ENCODE data around the gene PACRG. TPM values are rescaled to one million over a fixed set of nuclear protein-coding genes. Genes with fewer than 3 reads are reported as not detected.

The PACRG gene
- polyA plus RNA-seq, 4 donors, result 10.9 to 21.0 (median 15.7) TPM

- no peak for DNase-seq (ENCODE audit: low read depth in 4 of 4, low spot score in 3 of 4)
These were observed 499.2 kb downstream of the PACRG start for GRCh38 chr6:163226836-163227485.

DNA sequence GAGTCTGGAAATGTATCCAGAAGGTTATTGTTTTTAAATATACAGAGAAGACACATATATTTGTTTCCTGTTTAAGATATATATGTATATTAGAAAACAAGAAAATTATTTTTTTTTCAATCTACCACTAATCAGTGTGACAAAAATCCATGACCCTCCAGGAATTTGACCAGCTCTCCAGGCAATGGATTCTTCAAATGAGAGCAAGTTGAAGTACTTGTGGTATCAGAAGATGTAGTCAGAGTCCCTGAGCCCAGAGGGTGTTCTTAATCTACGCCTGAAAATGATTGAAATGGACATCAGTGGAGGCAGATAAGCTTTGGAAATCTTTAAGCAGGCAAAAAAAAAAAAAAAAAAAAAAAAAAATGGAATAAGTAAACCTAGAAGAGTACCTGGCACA is 500.3 kb downstream of the PACRG start:
- no peak for DNase-seq (ENCODE audit: low read depth in 4 of 4, low spot score in 3 of 4)

DNA sequence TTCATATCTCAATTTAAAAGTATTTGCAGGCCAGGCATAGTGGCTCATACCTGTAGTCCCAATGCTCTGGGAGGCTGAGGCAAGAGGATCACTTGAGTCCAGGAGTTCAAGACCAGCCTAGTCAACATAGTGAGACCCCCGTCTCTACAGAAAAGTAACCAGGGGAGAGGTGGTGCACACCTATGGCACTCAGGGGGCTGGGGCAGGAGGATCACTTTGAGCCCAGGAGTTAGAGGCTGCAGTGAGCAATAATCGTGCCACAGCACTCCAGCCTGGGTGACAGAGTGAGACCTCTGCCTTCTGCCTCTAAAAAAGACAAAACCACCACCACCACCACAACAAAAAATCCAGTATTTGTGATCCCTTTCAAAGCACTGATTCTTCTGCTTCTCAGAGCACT is 501.3 kb downstream of the PACRG start:
- DNase-seq (ENCODE audit: low read depth in 4 of 4, low spot score in 3 of 4), result no peak

GRCh38 chr6:163230901-163231300 is 503.1 kb downstream of the PACRG start:
- no peak for DNase-seq (ENCODE audit: low read depth in 4 of 4, low spot score in 3 of 4)

GRCh38 chr6:163231356-163232014 is 503.7 kb downstream of the PACRG start:
- no peak for DNase-seq (ENCODE audit: low read depth in 4 of 4, low spot score in 3 of 4)

- DNase-seq (ENCODE audit: low read depth in 4 of 4, low spot score in 3 of 4), result no peak
These were observed 504.3 kb downstream of the PACRG start for GRCh38 chr6:163232015-163232523.

DNA sequence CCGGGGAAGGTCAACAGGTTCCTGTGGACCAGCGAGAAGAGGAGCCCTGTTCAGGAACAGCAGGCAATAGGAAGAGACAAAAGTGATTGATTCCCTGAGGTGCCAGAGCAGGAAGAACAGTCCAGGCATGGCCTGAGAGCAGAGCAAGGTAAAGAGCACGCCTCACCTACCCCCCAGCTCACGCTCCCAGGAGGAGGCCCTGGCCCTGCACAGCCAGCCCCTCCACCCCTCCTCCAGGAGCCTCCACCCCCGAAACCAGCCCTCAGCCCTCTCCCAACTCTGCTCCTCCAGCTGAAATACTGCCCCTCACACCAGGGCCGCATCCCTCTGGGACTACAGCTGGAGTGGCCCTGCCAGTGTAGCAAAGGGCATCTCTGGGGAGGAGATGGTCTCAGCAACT is 504.9 kb downstream of the PACRG start:
- no peak for DNase-seq (ENCODE audit: low read depth in 4 of 4, low spot score in 3 of 4)

GRCh38 chr6:163237110-163237509 is 509.3 kb downstream of the PACRG start:
- DNase-seq (ENCODE audit: low read depth in 4 of 4, low spot score in 3 of 4), result no peak

DNA sequence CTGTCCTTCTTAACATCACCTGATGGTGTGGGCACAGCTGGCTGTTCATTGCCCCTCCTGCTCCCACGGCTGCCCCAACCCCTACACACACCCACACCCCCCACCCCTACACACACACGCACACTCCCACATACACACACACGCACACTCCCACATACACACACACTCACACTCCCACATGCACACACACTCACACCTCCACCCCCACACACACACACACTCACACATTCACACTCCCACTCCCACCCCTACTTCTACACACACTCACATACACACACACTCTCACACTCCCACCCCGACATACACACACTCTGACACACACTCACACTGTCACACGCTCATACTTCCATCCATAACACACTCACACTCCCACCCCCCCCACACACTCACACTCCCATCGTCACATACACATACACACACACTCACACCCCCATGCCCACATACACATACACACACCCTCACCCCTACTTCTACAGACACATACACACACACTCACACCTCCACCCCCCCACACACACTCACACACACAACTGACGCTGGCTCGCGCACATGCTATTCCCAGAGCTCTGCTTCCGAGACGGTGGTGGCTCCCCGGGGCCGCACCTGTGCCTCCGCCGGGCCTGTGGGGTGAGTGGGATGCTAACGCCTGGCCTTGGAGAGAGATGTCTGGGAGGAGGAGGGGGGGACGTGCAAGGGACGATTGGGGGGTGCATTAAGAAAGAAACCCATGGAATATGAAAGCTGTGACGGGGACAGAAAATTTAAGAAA is 512.0 kb downstream of the PACRG start:
- no peak for DNase-seq (ENCODE audit: low read depth in 4 of 4, low spot score in 3 of 4)

DNA sequence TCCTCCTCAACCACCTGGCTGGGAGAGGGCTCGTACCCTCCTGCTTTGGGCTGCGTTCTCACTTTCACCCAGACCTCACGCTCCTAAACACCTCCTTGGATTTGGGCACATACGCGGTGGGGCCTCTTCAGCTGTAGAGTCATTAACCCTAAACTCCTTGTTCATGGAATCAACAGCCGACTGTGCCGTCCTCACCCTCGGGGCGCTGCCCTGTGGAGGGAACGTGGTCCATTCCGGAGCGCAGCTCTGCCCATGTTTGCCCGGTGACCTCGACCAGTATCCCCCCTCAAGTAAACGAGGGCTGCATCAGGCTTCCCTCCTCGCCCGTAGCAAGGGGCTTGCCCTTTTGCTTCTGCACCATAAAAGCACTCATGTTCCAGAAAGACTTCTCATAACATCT is 512.8 kb downstream of the PACRG start:
- DNase-seq (ENCODE audit: low read depth in 4 of 4, low spot score in 3 of 4), result no peak

GRCh38 chr6:163241683-163242082 is 513.9 kb downstream of the PACRG start:
- DNase-seq (ENCODE audit: low read depth in 4 of 4, low spot score in 3 of 4), result no peak

- DNase-seq (ENCODE audit: low read depth in 4 of 4, low spot score in 3 of 4), result no peak
These were observed 515.3 kb downstream of the PACRG start for GRCh38 chr6:163243083-163243482.

GRCh38 chr6:163243692-163244589 is 516.2 kb downstream of the PACRG start:
- no peak for DNase-seq (ENCODE audit: low read depth in 4 of 4, low spot score in 3 of 4)

GRCh38 chr6:163248051-163248450 is 520.3 kb downstream of the PACRG start:
- DNase-seq (ENCODE audit: low read depth in 4 of 4, low spot score in 3 of 4), result no peak

GRCh38 chr6:163249651-163250101 is 521.9 kb downstream of the PACRG start:
- DNase-seq (ENCODE audit: low read depth in 4 of 4, low spot score in 3 of 4), result no peak

DNA sequence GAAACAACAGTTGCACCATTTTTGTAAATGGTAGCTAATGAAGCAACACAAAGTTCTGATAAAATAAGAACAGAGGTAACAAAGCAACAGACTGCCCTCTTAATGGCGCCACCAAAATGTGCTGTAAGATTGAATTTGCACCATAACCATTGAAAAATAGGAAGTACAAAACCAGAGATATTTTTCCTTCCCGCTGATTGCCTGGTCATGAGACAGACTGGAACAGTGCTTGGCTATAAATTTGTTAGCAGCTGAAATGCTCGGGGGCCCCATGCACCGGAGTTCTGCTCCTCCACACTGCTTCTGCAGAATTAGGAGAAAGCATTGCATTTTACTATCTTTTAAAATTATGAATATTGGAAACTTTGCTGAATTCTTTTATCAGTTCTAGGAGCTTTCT is 522.3 kb downstream of the PACRG start:
- no peak for DNase-seq (ENCODE audit: low read depth in 4 of 4, low spot score in 3 of 4)

DNA sequence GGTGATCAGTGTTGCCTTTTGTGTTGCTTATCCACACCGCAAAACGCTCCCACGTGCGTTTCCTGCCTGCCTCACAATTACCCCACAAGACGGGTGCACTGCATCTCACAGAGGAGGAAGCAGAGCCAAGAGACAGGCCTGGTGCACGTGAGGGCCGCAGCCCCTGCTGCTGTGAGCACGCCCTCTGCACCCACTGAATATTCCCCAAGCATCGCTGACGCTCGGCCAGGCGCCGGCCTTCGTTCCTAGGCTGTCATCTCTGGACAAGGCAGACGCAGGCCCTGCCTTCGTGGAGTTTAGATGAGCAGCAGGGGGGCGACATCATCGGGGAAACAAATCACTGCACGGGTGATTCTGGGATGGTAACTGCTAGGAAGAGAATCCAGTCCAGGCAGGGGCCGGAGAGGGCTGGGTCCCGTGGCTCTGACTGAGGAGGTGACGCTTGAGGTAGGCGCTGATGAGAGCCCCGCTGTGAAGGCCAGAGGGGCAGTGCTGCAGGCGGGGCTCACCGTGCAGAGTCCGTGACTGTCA is 524.4 kb downstream of the PACRG start:
- no peak for DNase-seq (ENCODE audit: low read depth in 4 of 4, low spot score in 3 of 4)

DNA sequence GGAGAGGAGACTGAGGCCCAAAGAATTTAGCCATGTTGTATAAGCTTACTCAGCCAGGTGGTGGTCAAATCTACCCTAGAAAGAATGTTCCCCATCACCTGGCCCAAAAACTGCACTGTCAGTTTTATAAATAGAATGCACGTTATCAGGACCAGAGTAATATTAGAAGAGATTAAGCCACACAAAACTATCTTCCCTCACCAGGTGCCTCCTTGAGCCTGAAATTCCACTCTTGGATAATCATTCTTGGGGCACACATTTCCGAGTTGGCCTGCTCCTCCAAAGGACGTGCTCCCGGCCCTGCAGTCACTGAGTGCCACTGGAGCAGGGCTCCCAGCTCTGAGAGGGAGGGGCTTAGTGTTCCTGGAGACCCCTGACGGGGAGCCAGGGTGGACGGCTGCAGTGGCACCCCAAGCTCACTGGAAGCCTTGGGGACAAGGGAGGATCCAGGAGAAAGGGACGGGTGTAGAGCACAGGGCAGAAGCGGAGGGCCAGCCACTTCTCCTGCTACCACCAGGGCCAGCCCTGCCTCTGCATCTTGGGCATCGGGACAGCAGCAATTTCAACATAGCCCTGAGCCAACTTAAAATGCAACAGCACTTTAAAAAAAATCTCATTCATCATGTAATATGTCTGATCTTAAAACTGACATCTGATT is 525.9 kb downstream of the PACRG start:
- no peak for DNase-seq (ENCODE audit: low read depth in 4 of 4, low spot score in 3 of 4)

DNA sequence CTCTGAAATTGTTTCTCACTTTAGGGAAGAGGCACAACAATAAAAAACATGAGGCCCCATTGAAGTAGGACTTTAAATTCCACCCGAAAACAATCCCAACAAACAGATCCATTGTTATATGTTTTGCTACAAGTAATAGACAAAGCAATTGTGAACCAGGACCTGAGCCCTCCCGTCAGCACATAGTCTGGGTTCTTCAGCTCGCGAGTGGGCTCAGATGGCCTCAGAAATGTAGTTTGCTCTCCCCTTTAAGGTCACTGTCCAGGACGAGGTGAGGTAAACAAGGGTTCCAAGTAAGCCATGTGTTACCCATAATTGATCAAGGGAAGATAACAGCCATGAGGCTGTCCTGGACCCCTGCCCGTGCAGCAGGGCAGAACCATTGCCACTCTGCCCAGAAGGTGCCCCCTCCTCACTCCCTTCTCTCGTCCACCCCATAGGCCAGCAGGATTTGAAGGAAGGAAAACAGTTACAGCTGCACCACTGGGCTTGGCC is 526.6 kb downstream of the PACRG start:
- no peak for DNase-seq (ENCODE audit: low read depth in 4 of 4, low spot score in 3 of 4)

DNA sequence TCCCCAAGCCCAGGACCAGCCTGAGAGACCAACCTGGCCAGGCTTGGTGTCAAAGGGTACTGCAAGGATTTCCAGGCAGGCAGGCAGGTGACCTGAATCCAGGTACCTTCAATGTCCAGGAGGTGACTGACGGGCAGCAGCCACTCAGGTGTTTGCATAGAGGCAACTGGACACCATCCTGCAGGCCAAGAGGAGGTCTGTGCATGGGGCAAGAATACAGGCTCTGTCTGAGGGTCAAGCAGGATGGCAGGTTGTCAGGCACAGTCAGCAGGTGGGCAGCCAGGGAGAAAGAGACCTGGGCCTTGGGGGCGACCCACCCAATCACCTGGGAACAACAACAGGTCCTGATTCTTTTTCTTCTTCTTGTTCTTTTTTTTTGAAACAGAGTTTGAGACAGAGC is 527.5 kb downstream of the PACRG start:
- no peak for DNase-seq (ENCODE audit: low read depth in 4 of 4, low spot score in 3 of 4)
